ENCODE data around the gene EPYC.

- TF ChIP-seq, protein P1, sequence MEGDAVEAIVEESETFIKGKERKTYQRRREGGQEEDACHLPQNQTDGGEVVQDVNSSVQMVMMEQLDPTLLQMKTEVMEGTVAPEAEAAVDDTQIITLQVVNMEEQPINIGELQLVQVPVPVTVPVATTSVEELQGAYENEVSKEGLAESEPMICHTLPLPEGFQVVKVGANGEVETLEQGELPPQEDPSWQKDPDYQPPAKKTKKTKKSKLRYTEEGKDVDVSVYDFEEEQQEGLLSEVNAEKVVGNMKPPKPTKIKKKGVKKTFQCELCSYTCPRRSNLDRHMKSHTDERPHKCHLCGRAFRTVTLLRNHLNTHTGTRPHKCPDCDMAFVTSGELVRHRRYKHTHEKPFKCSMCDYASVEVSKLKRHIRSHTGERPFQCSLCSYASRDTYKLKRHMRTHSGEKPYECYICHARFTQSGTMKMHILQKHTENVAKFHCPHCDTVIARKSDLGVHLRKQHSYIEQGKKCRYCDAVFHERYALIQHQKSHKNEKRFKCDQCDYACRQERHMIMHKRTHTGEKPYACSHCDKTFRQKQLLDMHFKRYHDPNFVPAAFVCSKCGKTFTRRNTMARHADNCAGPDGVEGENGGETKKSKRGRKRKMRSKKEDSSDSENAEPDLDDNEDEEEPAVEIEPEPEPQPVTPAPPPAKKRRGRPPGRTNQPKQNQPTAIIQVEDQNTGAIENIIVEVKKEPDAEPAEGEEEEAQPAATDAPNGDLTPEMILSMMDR (IDR thresholded peaks at IDR 0.05), result peak; percentile 50 to 68 (median 60)
- no peak for TF ChIP-seq EP300 (IDR thresholded peaks at IDR 0.05)
These were observed 45.1 kb downstream of the EPYC start for GRCh38 chr12:90959538-90960139.
